GM03348 (cell line): ENCODE results near the gene FXN.
A peak's percentile ranks its signal among the peaks of the same experiment; 100 is the strongest.
"Not testable (repeated sequence)": the region's sequence is repeated elsewhere in the genome, so short reads cannot be mapped to it uniquely, and the experiment has no call there.

Source experiments
- DNase-seq: peaks from one replicate; pipeline ENCODE4 v3.0.0; 2012; ENCODE audit warnings: low spot score

Gene FXN

GRCh38 chr9:69027355-69028097 lies 8.0 kb upstream of the FXN start:
- DNase-seq, result peak; percentile 65

- DNase-seq, result no peak
Measured at GRCh38 chr9:69028754-69029153, 6.8 kb upstream of the FXN start.

GRCh38 chr9:69029535-69029934 lies 6.0 kb upstream of the FXN start:
- no peak for DNase-seq

GRCh38 chr9:69030851-69031645 lies 4.5 kb upstream of the FXN start:
- no peak for DNase-seq

- DNase-seq, result no peak
Measured at GRCh38 chr9:69034071-69034470, 1.5 kb upstream of the FXN start.

- peak; percentile 16 for DNase-seq
Measured at GRCh38 chr9:69036309-69036708, 757 bp downstream of the FXN start.

GRCh38 chr9:69036799-69037198 lies 1.2 kb downstream of the FXN start:
- DNase-seq, result no peak

GRCh38 chr9:69040646-69041045 lies 5.1 kb downstream of the FXN start:
- no peak for DNase-seq

- peak; percentile 17 for DNase-seq
Measured at GRCh38 chr9:69044240-69045219, 9.0 kb downstream of the FXN start.

GRCh38 chr9:69045821-69046220 lies 10.3 kb downstream of the FXN start:
- no peak for DNase-seq

GRCh38 chr9:69046723-69047122 lies 11.2 kb downstream of the FXN start:
- no peak for DNase-seq

GRCh38 chr9:69047371-69047770 lies 11.8 kb downstream of the FXN start:
- DNase-seq, result no peak

- DNase-seq, result no peak
Measured at GRCh38 chr9:69049094-69049493, 13.5 kb downstream of the FXN start.

GRCh38 chr9:69050936-69051335 lies 15.4 kb downstream of the FXN start:
- not testable (repeated sequence) for DNase-seq

- no peak for DNase-seq
Measured at GRCh38 chr9:69054989-69055388, 19.4 kb downstream of the FXN start.

GRCh38 chr9:69056191-69056815 lies 20.8 kb downstream of the FXN start:
- DNase-seq, result no peak

- DNase-seq, result no peak
Measured at GRCh38 chr9:69058101-69058500, 22.5 kb downstream of the FXN start.

GRCh38 chr9:69060766-69061165 lies 25.2 kb downstream of the FXN start:
- DNase-seq, result no peak

GRCh38 chr9:69062195-69062594 lies 26.6 kb downstream of the FXN start:
- DNase-seq, result no peak

- DNase-seq, result no peak
Measured at GRCh38 chr9:69063839-69064238, 28.3 kb downstream of the FXN start.

- DNase-seq, result no peak
Measured at GRCh38 chr9:69065660-69066059, 30.1 kb downstream of the FXN start.

GRCh38 chr9:69066955-69067354 lies 31.4 kb downstream of the FXN start:
- DNase-seq, result no peak
